Measurements from ENCODE around the gene APEX1. TPM values are rescaled to one million over a fixed set of nuclear protein-coding genes. Genes with fewer than 3 reads are reported as not detected.

The APEX1 gene
- total RNA-seq, 1 experiment from 2014 or later, result 60.4 TPM

DNA sequence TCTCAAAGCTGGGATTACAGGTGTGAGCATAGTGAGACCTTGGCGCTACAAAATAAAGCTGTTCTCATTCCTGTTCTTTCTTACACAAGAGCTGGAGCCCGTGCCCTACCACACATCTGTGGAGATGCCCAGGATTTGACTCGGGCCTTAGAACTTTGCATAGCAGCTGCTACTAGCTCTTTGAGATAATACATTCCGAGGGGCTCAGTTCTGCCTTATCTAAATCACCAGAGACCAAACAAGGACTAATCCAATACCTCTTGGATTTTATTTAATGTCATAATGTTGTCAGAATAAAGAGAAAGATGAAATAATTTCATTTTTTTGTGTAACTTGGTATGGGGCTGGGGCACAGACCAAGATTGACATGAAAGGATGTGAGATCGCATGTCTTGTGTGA lies 21.8 kb downstream of the APEX1 start:
- Histone ChIP-seq H3K4me1 (replicated peaks) (no peaks in the 10 kb centered on the region), H3K9me3 (replicated peaks) (no peaks in the 10 kb centered on the region), H3K4me3 (no peak overlapping the region), H3K36me3 (peaks cover 51% of the 10 kb centered on the region), H3K27me3 (replicated peaks) (no peaks in the 10 kb centered on the region), H3K27ac (no peak overlapping the region)
- no peak for DNase-seq (ENCODE audit: low read depth in 1 of 2, low spot score in 2 of 2)

DNA sequence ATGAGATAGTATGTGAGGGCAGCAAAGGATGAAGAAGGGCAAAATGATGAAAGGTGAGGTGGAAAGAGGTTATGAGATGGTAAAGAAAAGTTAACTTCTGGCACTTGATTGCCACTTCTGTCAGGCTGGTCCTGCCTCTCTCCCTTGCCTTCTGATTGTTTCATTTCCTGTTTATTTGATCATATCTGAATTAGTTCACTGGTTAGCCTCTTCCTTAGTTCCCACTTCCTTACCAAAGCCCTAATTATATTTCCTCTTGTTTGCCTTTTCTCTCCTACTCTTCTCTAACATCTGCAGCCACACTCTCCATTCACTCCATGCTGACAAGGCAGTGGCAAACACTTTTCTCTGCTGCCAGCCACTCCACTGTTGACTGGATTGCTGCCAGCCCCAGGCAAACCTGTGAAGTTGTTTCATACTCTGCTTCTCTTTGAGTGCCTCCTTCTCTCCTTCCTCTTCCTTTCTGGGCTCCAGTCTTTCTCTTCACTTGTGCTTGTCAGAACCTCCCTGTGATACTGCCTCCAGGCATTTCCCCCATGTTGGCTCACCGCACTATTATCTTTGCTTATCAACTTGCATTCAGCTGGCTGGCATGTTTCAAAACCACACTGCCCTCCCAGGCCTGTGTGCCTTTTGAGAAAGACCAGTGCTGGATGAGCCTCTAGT lies 22.3 kb downstream of the APEX1 start:
- H3K36me3 ChIP-seq, result peaks cover 49% of the 10 kb centered on the region
- H3K4me1 ChIP-seq (replicated peaks), result no peaks in the 10 kb centered on the region
- no peaks in the 10 kb centered on the region for H3K9me3 ChIP-seq (replicated peaks)
- H3K27me3 ChIP-seq (replicated peaks), result peaks cover 2% of the 10 kb centered on the region; the same call in 1 of the 2 replicates
- no peak for DNase-seq (ENCODE audit: low read depth in 1 of 2, low spot score in 2 of 2)
- no peak overlapping the region for H3K4me3 ChIP-seq
- H3K27ac ChIP-seq, result no peak overlapping the region

DNA sequence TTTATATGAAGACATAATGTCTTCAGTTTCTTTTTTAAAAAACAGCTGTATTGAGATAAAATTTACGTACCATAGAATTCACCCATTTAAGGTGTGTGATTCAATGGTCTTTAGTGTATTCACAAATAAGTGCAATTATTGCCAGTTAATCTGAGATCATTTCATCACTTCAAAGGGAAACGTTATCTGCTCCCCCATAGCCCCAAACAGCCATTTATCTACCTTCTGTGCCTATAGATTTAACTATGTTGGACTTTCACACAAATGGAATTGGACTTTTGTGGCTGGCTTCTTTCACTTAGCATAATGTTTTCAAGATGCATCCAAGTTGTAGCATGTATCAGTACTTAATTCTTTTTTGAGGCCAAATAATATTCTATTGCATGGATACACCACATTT lies 23.9 kb downstream of the APEX1 start:
- Histone ChIP-seq H3K4me3 (no peak overlapping the region), H3K36me3 (peaks cover 38% of the 10 kb centered on the region), H3K4me1 (replicated peaks) (no peaks in the 10 kb centered on the region), H3K27me3 (replicated peaks) (peaks cover 17% of the 10 kb centered on the region), H3K9me3 (replicated peaks) (no peaks in the 10 kb centered on the region), H3K27ac (no peak overlapping the region)
- DNase-seq (ENCODE audit: low read depth in 1 of 2, low spot score in 2 of 2), result no peak

DNA sequence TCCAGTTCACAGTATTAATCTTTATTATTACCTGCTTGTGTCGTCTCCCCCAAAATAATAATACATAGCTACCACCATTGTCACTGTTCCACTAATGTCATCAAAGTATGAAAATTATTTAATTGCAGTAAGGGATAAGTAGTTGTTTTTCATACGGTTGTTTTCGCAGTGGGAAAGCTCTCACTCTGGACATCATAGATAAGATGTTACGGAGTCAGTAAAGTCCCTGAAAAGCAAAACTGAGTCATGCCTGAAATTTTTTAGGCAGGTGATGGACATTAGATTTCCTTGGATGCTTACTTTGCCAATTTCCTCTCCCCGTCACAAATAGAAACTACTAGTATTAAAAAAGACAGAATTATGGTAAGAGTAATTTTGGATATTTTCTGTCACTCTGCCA lies 27.4 kb downstream of the APEX1 start:
- H3K36me3 ChIP-seq, result peaks cover 4% of the 10 kb centered on the region
- no peaks in the 10 kb centered on the region for H3K4me1 ChIP-seq (replicated peaks)
- peaks cover 17% of the 10 kb centered on the region for H3K27me3 ChIP-seq (replicated peaks)
- H3K9me3 ChIP-seq (replicated peaks), result no peaks in the 10 kb centered on the region
- DNase-seq (ENCODE audit: low read depth in 1 of 2, low spot score in 2 of 2), result no peak
- no peak overlapping the region for H3K4me3 ChIP-seq
- H3K27ac ChIP-seq, result no peak overlapping the region

DNA sequence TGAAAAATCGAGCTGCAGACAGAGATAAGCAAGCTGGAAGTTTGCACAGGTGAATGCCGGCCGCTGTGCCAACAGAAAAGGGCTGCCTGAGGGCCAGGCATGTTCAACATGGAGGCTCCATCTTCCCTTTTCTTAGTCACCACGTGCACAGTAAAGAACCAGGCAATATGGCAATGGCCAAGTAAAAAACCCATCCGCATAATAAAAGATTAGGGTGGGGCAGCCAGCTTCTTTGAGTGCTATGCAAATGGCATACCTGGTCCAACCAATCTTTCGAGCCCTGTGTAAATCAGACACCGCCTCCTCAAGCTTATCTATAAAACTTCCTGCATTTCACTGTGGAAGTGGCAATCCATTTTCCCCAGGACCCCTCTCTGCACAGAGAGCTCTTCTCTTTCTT lies 30.9 kb downstream of the APEX1 start:
- H3K9me3 ChIP-seq (replicated peaks), result no peaks in the 10 kb centered on the region
- no peak for DNase-seq (ENCODE audit: low read depth in 1 of 2, low spot score in 2 of 2)
- no peak overlapping the region for H3K4me3 ChIP-seq
- H3K4me1 ChIP-seq (replicated peaks), result no peaks in the 10 kb centered on the region
- no peaks in the 10 kb centered on the region for H3K36me3 ChIP-seq
- H3K27me3 ChIP-seq (replicated peaks), result peaks cover 17% of the 10 kb centered on the region
- no peak overlapping the region for H3K27ac ChIP-seq

DNA sequence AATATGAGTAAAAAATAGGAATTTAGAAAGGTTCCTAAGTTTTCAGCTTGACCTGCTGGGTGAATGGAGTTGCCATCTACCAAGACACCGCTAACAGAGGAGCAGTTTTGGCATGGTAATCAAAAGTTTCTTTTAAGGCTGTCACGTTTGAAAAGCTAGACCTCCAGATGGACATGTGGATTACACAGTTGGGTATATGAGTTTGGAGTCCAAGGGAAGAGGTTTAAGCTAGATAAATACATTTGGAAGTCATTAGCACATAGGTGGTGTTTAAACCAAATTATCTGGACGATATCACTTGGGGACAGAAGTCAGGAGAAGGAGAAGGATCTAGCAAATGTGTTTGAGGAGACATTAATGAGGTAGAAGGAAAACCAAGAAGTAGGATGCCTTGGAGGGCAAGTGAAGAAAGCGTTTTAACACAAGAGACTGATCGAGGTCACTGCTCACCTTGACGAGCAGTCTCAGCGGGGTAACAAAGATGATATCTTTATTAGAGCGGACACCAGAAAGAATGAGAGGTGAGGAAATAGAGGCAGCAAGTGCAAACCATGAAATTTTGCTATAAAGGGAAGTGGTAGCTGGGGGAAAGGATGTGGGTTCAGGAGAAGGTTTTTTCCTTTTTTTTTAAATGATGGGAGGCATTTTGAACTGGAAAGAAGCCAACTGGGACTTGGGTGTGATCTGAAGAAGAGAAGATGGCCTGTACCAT lies 31.8 kb downstream of the APEX1 start:
- Histone ChIP-seq H3K27ac (no peak overlapping the region), H3K4me1 (replicated peaks) (no peaks in the 10 kb centered on the region), H3K27me3 (replicated peaks) (peaks cover 20% of the 10 kb centered on the region), H3K9me3 (replicated peaks) (no peaks in the 10 kb centered on the region), H3K36me3 (no peaks in the 10 kb centered on the region), H3K4me3 (no peak overlapping the region)
- DNase-seq (ENCODE audit: low read depth in 1 of 2, low spot score in 2 of 2), result no peak

DNA sequence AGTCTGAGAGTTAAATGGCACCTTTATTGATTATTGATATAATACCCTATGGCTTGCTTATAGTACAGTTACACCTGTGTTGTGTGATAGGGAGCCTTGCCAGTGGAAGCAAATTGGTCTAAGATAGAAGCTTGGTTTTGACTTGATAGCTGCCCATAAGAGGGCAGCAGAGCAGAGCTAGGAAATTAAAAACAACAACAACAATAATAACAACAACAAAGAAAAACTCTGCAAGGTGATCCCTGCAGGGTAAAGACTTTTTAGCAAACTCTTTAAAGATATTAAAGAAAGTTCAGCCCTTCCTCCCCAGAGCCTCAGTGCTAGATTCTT lies 32.3 kb downstream of the APEX1 start:
- Histone ChIP-seq H3K9me3 (replicated peaks) (no peaks in the 10 kb centered on the region), H3K4me1 (replicated peaks) (no peaks in the 10 kb centered on the region), H3K27me3 (replicated peaks) (peaks cover 21% of the 10 kb centered on the region), H3K27ac (no peak overlapping the region), H3K36me3 (no peaks in the 10 kb centered on the region), H3K4me3 (no peak overlapping the region)
- no peak for DNase-seq (ENCODE audit: low read depth in 1 of 2, low spot score in 2 of 2)

GRCh38 chr14:20489093-20489994 lies 34.3 kb downstream of the APEX1 start:
- DNase-seq (ENCODE audit: low read depth in 1 of 2, low spot score in 2 of 2), result no peak
- Histone ChIP-seq H3K36me3 (no peaks in the 10 kb centered on the region), H3K9me3 (replicated peaks) (no peaks in the 10 kb centered on the region), H3K4me3 (no peak overlapping the region), H3K27me3 (replicated peaks) (0 out of 2 replicates have a peak, but pooled peaks cover 6% of the 10 kb centered on the region), H3K4me1 (replicated peaks) (no peaks in the 10 kb centered on the region), H3K27ac (no peak overlapping the region)

GRCh38 chr14:20490563-20490962 lies 35.5 kb downstream of the APEX1 start:
- H3K9me3 ChIP-seq (replicated peaks), result no peaks in the 10 kb centered on the region
- H3K4me3 ChIP-seq, result no peak overlapping the region
- H3K27me3 ChIP-seq (replicated peaks), result 0 out of 2 replicates have a peak, but pooled peaks cover 6% of the 10 kb centered on the region
- H3K27ac ChIP-seq, result no peak overlapping the region
- H3K36me3 ChIP-seq, result no peaks in the 10 kb centered on the region
- no peak for DNase-seq (ENCODE audit: low read depth in 1 of 2, low spot score in 2 of 2)
- H3K4me1 ChIP-seq (replicated peaks), result no peaks in the 10 kb centered on the region

DNA sequence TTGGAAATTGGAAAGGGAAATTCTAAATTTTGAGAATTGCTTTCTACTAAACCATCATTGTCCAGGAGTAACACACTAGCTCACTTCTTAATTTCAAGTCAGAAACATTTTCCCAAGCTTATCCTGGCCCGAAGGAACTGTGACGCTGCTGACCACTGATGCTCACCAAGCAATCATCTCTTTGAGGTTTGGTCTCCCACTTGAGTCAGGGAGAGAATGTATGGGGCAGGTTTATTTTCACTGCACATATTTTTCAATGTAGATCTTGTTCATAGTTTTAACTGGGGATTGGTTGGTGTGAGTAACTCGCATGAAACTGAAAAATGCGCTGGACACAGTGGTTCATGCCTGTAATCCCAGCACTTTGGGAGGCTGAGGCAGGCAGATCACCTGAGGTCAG lies 37.5 kb downstream of the APEX1 start:
- no peak overlapping the region for H3K27ac ChIP-seq
- H3K36me3 ChIP-seq, result no peaks in the 10 kb centered on the region
- 0 out of 2 replicates have a peak, but pooled peaks cover 6% of the 10 kb centered on the region for H3K27me3 ChIP-seq (replicated peaks)
- no peaks in the 10 kb centered on the region for H3K4me1 ChIP-seq (replicated peaks)
- DNase-seq (ENCODE audit: low read depth in 1 of 2, low spot score in 2 of 2), result no peak
- H3K4me3 ChIP-seq, result no peak overlapping the region
- no peaks in the 10 kb centered on the region for H3K9me3 ChIP-seq (replicated peaks)

DNA sequence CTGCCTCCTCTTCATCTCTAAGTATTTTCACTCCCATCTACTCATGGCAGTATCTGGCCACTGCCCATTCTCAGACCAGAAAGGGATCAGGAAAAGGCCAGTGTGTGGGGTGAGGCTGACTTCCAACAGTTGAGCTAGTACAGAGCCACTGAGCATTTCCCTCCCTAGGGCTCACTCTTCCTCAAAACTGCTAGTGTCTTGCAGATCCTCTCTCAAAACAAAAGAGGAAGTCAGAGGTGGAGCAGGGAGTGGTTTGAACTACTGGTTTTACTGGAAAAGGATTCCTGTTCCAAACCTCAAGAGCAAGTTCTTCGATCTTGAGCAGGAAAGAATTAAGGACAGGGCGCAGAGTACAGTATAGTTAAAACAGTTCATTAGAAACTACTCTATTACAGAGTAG lies 38.6 kb downstream of the APEX1 start:
- no peaks in the 10 kb centered on the region for H3K9me3 ChIP-seq (replicated peaks)
- no peaks in the 10 kb centered on the region for H3K36me3 ChIP-seq
- H3K4me3 ChIP-seq, result no peak overlapping the region
- H3K27ac ChIP-seq, result no peak overlapping the region
- H3K4me1 ChIP-seq (replicated peaks), result no peaks in the 10 kb centered on the region
- H3K27me3 ChIP-seq (replicated peaks), result 0 out of 2 replicates have a peak, but pooled peaks cover 6% of the 10 kb centered on the region
- no peak for DNase-seq (ENCODE audit: low read depth in 1 of 2, low spot score in 2 of 2)

- Histone ChIP-seq H3K4me3 (no peak overlapping the region), H3K27ac (no peak overlapping the region), H3K36me3 (no peaks in the 10 kb centered on the region), H3K9me3 (replicated peaks) (no peaks in the 10 kb centered on the region), H3K4me1 (replicated peaks) (no peaks in the 10 kb centered on the region), H3K27me3 (replicated peaks) (0 out of 2 replicates have a peak, but pooled peaks cover 6% of the 10 kb centered on the region)
- DNase-seq (ENCODE audit: low read depth in 1 of 2, low spot score in 2 of 2), result no peak
These were observed 40.1 kb downstream of the APEX1 start for GRCh38 chr14:20494935-20495766.

- Histone ChIP-seq H3K27me3 (replicated peaks) (no peaks in the 10 kb centered on the region; the same call in 1 of the 2 replicates), H3K27ac (no peak overlapping the region), H3K9me3 (replicated peaks) (no peaks in the 10 kb centered on the region), H3K4me1 (replicated peaks) (no peaks in the 10 kb centered on the region), H3K36me3 (no peaks in the 10 kb centered on the region), H3K4me3 (no peak overlapping the region)
- DNase-seq (ENCODE audit: low read depth in 1 of 2, low spot score in 2 of 2), result no peak
These were observed 43.6 kb downstream of the APEX1 start for GRCh38 chr14:20498622-20499021.
